HepG2 (cell line): ENCODE measurements around the gene LRP2. TPM values are rescaled to one million over a fixed set of nuclear protein-coding genes. Genes with fewer than 3 reads are reported as not detected.

Experiments used
- ATAC-seq: fragments of 200-7000 bp; cut with Tn5 transposase; 3 replicates; pipeline ENCODE4 v1.9.1; 2020; ENCODE audit warnings: mild to moderate bottlenecking, moderate library complexity
- BruUV-seq: library from RNA; stranded (reverse); fragments of 400-500 nt; replicated peaks from 2 replicates; lab custom pipeline; 2021; lab: Mats Ljungman, UMichigan
- CTCF ChIA-PET: fragments of 300-600 bp; formaldehyde crosslinking; extraction: SDS; loops from one replicate; lab custom pipeline; 2021; ENCODE audit warnings: low total read pairs, inconsistent platforms, low intra/inter-chr PET ratio; lab: Yijun Ruan, JAX
- POLR2A ChIA-PET: fragments of 350-600 bp; sonication (Branson Sonifier 250); formaldehyde crosslinking; loops from one replicate; lab custom pipeline; 2020; ENCODE audit warnings: antibody characterized with exemption, inconsistent platforms; lab: Yijun Ruan, JAX
- DNase-seq: peaks from one replicate; pipeline ENCODE4 v3.0.0-alpha.2; 2015; ENCODE audit warnings: low spot score
- FAIRE-seq: peaks from 3 replicates; lab custom pipeline; 2011; peaks lifted over from hg19 to GRCh38; lab: Jason Lieb, UNC
- H2AFZ ChIP-seq: one replicate; pipeline ENCODE4 v1.6.1; 2011; ENCODE audit warnings: low read length, inconsistent platforms
- H3K27ac ChIP-seq: fragments of 300-600 bp; 3 replicates; pipeline ENCODE4 v1.8.0; 2011; ENCODE audit warnings: mixed run types, mild to moderate bottlenecking, mixed read lengths, low read length, inconsistent platforms; ENCODE audit not compliant: insufficient read depth; ENCODE audit errors: extremely low read length
- H3K27me3 ChIP-seq, 2 experiments: fragments of 200-600 bp in 1 of 2; 2 replicates in 1 of 2; 3 replicates in 1 of 2; pipeline versions ENCODE4 v1.6.0 to v1.8.0; 2011; ENCODE audit warnings: low read length in 2 of 2, mild to moderate bottlenecking in 2 of 2, moderate library complexity in 2 of 2, inconsistent platforms in 1 of 2; ENCODE audit not compliant: insufficient read depth in 2 of 2, control insufficient read depth in 1 of 2
- H3K36me3 ChIP-seq, 2 experiments: fragments of 200-600 bp in 1 of 2; replicated peaks in 1 of 2; 2 replicates in 1 of 2; 3 replicates in 1 of 2; pipeline versions ENCODE4 v1.5.1 to v1.8.0; 2011; ENCODE audit warnings: low read length in 2 of 2, inconsistent platforms in 1 of 2; ENCODE audit not compliant: insufficient read depth in 2 of 2, control insufficient read depth in 1 of 2
- H3K4me1 ChIP-seq: 2 replicates; pipeline ENCODE4 v1.5.1; 2012; ENCODE audit warnings: low read length, inconsistent platforms; ENCODE audit not compliant: insufficient read depth
- H3K4me2 ChIP-seq: 2 replicates; pipeline ENCODE4 v1.6.0; 2011; ENCODE audit warnings: low read depth, low read length, inconsistent platforms
- H3K4me3 ChIP-seq, 3 experiments: fragments of 200-600 bp in 1 of 3; sonication (generic), shearing (Covaris generic) in 1 of 3; replicated peaks in 1 of 3; 2 replicates each; pipeline ENCODE4 v1.5.1; 2011 to 2016; ENCODE audit warnings: low read length in 3 of 3, inconsistent platforms in 2 of 3, low read depth in 2 of 3, mild to moderate bottlenecking in 2 of 3, control low read depth in 1 of 3, mixed read lengths in 1 of 3; ENCODE audit not compliant: insufficient read depth in 1 of 3
- H3K79me2 ChIP-seq: one replicate; pipeline ENCODE4 v1.6.1; 2011; ENCODE audit warnings: low read length, inconsistent platforms; ENCODE audit not compliant: insufficient read depth
- H3K9ac ChIP-seq: 2 replicates; pipeline ENCODE4 v1.6.0; 2011; ENCODE audit warnings: mild to moderate bottlenecking, low read depth, low read length, inconsistent platforms; ENCODE audit not compliant: insufficient read depth
- H3K9me3 ChIP-seq: 2 replicates; pipeline ENCODE4 v1.5.1; 2012; ENCODE audit warnings: mild to moderate bottlenecking, low read length
- H4K20me1 ChIP-seq: 2 replicates; pipeline ENCODE4 v1.6.0; 2011; ENCODE audit warnings: inconsistent platforms, mild to moderate bottlenecking, low read length, moderate library complexity; ENCODE audit not compliant: insufficient read depth
- BCLAF1 ChIP-seq: fragments of 450-650 bp; IDR thresholded peaks from 2 replicates; pipeline ENCODE4 v1.6.1; 2017; ENCODE audit warnings: mild to moderate bottlenecking
- ISX ChIP-seq: sonication (generic); formaldehyde crosslinking; conservative IDR thresholded peaks from 2 replicates; pipeline ENCODE4 v1.5.0; 2020; ENCODE audit warnings: missing genetic modification reagents
- NCOR1 ChIP-seq: fragments of 200-600 bp; sonication (generic); IDR thresholded peaks from 2 replicates; pipeline ENCODE4 v1.7.0; 2017; ENCODE audit warnings: antibody characterized with exemption, low read length, borderline replicate concordance
- NFATC3 ChIP-seq: sonication (generic); formaldehyde crosslinking; IDR thresholded peaks from 2 replicates; pipeline ENCODE4 v1.5.1; 2020; ENCODE audit warnings: mild to moderate bottlenecking, missing genetic modification reagents
- SMAD9 ChIP-seq: sonication (generic); formaldehyde crosslinking; IDR thresholded peaks from 2 replicates; pipeline ENCODE4 v1.5.1; 2020; ENCODE audit warnings: mild to moderate bottlenecking, missing genetic modification reagents
- SMC3 ChIP-seq: IDR thresholded peaks from 2 replicates; pipeline ENCODE4 v1.6.1; 2011; ENCODE audit warnings: low read length, improper control_type of control experiment
- TFAP4 ChIP-seq: sonication (generic); IDR thresholded peaks from 2 replicates; pipeline ENCODE4 v1.6.1; 2016; ENCODE audit warnings: low read depth, borderline replicate concordance
- ZBTB38 ChIP-seq: sonication (generic); formaldehyde crosslinking; IDR thresholded peaks from 2 replicates; pipeline ENCODE4 v1.5.1; 2020; ENCODE audit warnings: mild to moderate bottlenecking, missing genetic modification reagents
- ZNF296 ChIP-seq: sonication (generic); formaldehyde crosslinking; conservative IDR thresholded peaks from 2 replicates; pipeline ENCODE4 v1.5.0; 2020; ENCODE audit warnings: mild to moderate bottlenecking, missing genetic modification reagents
- ZNF30 ChIP-seq: sonication (generic); formaldehyde crosslinking; IDR thresholded peaks from 2 replicates; pipeline ENCODE4 v1.5.0; 2020; ENCODE audit warnings: mild to moderate bottlenecking, missing genetic modification reagents
- ZNF512 ChIP-seq: sonication (generic); formaldehyde crosslinking; IDR thresholded peaks from 2 replicates; pipeline ENCODE4 v1.4.0; 2020; ENCODE audit warnings: mild to moderate bottlenecking, missing genetic modification reagents
- ZNF703 ChIP-seq: sonication (generic); formaldehyde crosslinking; IDR thresholded peaks from 2 replicates; pipeline ENCODE4 v1.5.1; 2020; ENCODE audit warnings: missing genetic modification reagents, mild to moderate bottlenecking, moderate library complexity, borderline replicate concordance
- ZNF775 ChIP-seq: sonication (generic); formaldehyde crosslinking; IDR thresholded peaks from 2 replicates; pipeline ENCODE4 v1.4.0; 2020; ENCODE audit warnings: missing genetic modification reagents, mild to moderate bottlenecking, moderate library complexity, borderline replicate concordance
- WGBS: methylation state at CpG from one replicate; pipeline ENCODE4 v1.1.6; 2017; ENCODE audit warnings: low lambda C conversion rate; 5-methylcytosine and 5-hydroxymethylcytosine counted together
- in situ Hi-C: cut with HindIII; loops from 2 replicates; pipeline ENCODE4 v1.10.0; 2017; ENCODE audit warnings: low pct_unique_long_range_greater_than_20kb; ENCODE audit not compliant: extremely low pct_ligation_motif_present
- intact Hi-C: fragments of 100-400 bp; cut with micrococcal nuclease; formaldehyde crosslinking; loops from one replicate; pipeline ENCODE4 v1.10.0; 2022; ENCODE audit not compliant: unreplicated experiment
- polyA plus RNA-seq, 8 experiments: library from polyadenylated mRNA; depleted of rRNA in 3 of 8; stranded (reverse) in 7 of 8; unstranded in 1 of 8; fragments of >200 nt; fragmentation: Illumina TruSeq in 4 of 8; extraction: Trizol in 4 of 8; gene quantifications; 2 replicates each; pipeline versions ENCODE4 v1.2.1 to v1.2.3, GENCODE V29; 2011 to 2016; ENCODE audit warnings: low read depth in 4 of 8, missing spikeins in 1 of 8, mixed read lengths in 1 of 8; ENCODE audit not compliant: insufficient read depth in 1 of 8
- total RNA-seq, 5 experiments: library from RNA; depleted of rRNA; stranded (reverse); fragments of >200 nt; fragmentation: Illumina TruSeq; extraction: Trizol; gene quantifications; 2 replicates each; pipeline ENCODE4 v1.2.3, GENCODE V29; 2016; ENCODE audit warnings: low read depth in 1 of 5
- TF ChIP-seq, protein P1 (sequence below): sonication (generic); formaldehyde crosslinking; IDR thresholded peaks from 2 replicates; pipeline ENCODE4 v1.5.0; 2020; ENCODE audit warnings: missing genetic modification reagents
- TF ChIP-seq, protein P2 (sequence below): conservative IDR thresholded peaks from 2 replicates; pipeline ENCODE4 v1.6.1; 2018; ENCODE audit warnings: missing genetic modification reagents
- TF ChIP-seq, protein P3 (sequence below): sonication (generic); formaldehyde crosslinking; IDR thresholded peaks from 2 replicates; pipeline ENCODE4 v1.4.0; 2020; ENCODE audit warnings: missing genetic modification reagents

LRP2 gene
- total and polyA plus RNA-seq, 2 of the 13 experiments (the other 11 are each of a cell fraction or from before 2014, with no cell fraction given): 0.03 to 0.15 TPM

DNA sequence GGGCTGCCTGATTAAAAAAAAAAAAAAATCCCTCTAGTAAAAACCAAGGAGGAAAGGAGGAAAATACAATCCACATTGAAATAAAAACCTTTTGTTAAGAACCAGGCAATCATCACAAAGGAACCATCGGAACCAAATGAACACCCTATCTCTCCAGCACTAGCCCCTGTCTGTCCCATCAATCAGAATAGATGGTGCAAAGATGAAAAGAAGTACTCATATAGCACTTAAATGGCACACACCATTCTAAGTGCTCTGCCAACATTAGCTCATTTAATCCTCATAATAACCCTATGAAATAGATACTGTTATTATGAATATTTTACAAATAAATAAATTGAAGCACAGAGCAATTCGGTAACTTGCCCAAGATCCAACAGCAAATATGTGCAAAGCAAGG, 38.5 kb downstream of the LRP2 start (continued):
- TF ChIP-seq TFAP4: no peak
- no peak for TF ChIP-seq SMAD9 (CRISPR knock-in tag)
- no peak for TF ChIP-seq NCOR1
- TF ChIP-seq ZBTB38 (CRISPR knock-in tag): no peak
- TF ChIP-seq, protein P1, sequence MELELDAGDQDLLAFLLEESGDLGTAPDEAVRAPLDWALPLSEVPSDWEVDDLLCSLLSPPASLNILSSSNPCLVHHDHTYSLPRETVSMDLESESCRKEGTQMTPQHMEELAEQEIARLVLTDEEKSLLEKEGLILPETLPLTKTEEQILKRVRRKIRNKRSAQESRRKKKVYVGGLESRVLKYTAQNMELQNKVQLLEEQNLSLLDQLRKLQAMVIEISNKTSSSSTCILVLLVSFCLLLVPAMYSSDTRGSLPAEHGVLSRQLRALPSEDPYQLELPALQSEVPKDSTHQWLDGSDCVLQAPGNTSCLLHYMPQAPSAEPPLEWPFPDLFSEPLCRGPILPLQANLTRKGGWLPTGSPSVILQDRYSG: no peak
- TF ChIP-seq NFATC3 (CRISPR knock-in tag): no peak
- TF ChIP-seq, protein P2, sequence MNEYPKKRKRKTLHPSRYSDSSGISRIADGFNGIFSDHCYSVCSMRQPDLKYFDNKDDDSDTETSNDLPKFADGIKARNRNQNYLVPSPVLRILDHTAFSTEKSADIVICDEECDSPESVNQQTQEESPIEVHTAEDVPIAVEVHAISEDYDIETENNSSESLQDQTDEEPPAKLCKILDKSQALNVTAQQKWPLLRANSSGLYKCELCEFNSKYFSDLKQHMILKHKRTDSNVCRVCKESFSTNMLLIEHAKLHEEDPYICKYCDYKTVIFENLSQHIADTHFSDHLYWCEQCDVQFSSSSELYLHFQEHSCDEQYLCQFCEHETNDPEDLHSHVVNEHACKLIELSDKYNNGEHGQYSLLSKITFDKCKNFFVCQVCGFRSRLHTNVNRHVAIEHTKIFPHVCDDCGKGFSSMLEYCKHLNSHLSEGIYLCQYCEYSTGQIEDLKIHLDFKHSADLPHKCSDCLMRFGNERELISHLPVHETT (CRISPR knock-in tag): no peak
- no peak for TF ChIP-seq SMC3

DNA sequence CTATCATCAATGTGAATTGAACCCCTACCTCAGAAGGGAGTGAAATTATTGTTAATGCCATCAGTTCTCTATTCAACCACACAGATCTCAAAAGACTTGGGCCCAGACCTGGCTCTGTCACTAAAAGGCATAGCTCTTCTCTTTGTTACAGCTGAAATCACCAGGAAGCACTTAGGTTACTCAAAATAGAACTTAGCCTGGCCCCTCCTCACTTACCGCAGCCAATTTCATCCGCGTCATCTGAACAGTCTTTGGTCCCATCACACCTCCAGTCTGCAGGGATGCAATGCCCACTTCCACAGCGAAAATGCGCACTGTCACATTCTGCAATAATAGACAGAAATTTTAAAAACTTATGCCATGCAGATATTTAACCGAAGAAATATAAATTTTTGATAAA, 41.8 kb downstream of the LRP2 start:
- in situ Hi-C loops: no loop called here
- Histone ChIP-seq H3K4me3 (no peak overlapping the region), H3K79me2 (no peaks in the 10 kb centered on the region), H3K4me2 (no peak overlapping the region), H4K20me1 (no peaks in the 10 kb centered on the region), H3K9ac (no peak overlapping the region), H3K27me3 (no peaks in the 10 kb centered on the region), H3K4me1 (no peaks in the 10 kb centered on the region), H3K27ac (no peak overlapping the region), H3K9me3 (no peaks in the 10 kb centered on the region), H3K36me3 (no peaks in the 10 kb centered on the region), H2AFZ (no peak overlapping the region)
- FAIRE-seq (no peak), DNase-seq (no peak), ATAC-seq (no peak)
- ChIA-PET POLR2A (no interaction called here), CTCF (no interaction called here)
- 83% methylated on average over 6 of the region's 6 CpGs for WGBS
- intact Hi-C loops: no loop called here
- TF ChIP-seq ZNF30 (CRISPR knock-in tag) (no peak), ZNF296 (CRISPR knock-in tag) (no peak), ZNF703 (no peak), BCLAF1 (no peak), ISX (CRISPR knock-in tag) (no peak), ZNF775 (CRISPR knock-in tag) (no peak), ZNF512 (CRISPR knock-in tag) (no peak)
- TF ChIP-seq, protein P3, sequence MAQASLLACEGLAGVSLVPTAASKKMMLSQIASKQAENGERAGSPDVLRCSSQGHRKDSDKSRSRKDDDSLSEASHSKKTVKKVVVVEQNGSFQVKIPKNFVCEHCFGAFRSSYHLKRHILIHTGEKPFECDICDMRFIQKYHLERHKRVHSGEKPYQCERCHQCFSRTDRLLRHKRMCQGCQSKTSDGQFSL: no peak
- no TSS peak for BruUV-seq
